GM21529 (cell line): Measurements from ENCODE around the gene CSF1.
A peak's percentile ranks its signal among the peaks of the same experiment; 100 is the strongest.
"Not testable (repeated sequence)": the region's sequence is repeated elsewhere in the genome, so short reads cannot be mapped to it uniquely, and the experiment has no call there.

ENCODE experiments used
- ATAC-seq: cut with Tn5 transposase; IDR thresholded peaks from one replicate; pipeline ENCODE4 v1.9.1; 2021; ENCODE audit not compliant: unreplicated experiment

Gene CSF1, protein sequence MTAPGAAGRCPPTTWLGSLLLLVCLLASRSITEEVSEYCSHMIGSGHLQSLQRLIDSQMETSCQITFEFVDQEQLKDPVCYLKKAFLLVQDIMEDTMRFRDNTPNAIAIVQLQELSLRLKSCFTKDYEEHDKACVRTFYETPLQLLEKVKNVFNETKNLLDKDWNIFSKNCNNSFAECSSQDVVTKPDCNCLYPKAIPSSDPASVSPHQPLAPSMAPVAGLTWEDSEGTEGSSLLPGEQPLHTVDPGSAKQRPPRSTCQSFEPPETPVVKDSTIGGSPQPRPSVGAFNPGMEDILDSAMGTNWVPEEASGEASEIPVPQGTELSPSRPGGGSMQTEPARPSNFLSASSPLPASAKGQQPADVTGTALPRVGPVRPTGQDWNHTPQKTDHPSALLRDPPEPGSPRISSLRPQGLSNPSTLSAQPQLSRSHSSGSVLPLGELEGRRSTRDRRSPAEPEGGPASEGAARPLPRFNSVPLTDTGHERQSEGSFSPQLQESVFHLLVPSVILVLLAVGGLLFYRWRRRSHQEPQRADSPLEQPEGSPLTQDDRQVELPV

DNA sequence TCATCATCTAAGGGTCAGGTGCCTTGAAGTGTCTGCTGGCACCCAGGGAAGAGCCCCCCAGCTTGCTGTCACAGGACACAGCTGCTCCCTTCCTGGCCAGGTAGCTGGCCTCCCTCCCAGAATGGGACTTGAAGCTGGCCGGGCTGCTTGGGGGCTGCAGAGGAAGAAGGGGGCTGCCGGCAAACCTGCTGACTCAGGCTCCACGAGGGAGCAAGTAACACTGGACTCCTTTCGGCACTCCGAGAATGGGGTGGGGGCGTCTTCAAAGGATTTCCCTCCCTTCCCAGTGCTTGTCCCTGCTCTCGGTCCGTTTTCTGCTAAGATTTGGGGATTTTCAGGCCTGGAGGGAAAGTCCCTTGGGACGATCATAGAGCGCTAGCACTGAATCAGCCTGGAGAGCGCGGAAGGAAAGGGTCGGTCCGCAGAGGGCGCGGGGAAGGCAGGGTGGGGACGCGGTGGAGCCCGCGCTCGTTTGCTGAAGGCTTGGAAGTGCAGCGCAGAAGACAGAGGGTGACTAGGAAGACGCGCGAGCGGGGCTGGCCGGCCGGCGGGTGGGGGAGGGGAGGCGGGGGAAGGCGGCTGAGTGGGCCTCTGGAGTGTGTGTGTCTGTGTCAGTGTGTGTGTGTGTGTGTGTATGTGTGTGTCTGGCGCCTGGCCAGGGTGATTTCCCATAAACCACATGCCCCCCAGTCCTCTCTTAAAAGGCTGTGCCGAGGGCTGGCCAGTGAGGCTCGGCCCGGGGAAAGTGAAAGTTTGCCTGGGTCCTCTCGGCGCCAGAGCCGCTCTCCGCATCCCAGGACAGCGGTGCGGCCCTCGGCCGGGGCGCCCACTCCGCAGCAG is at the start of gene CSF1:
Gene CSF1 (plus strand): TSS at position 727 of the 840 bp plus-strand sequence. CDS start 175 bp downstream, outside the sequence.
- ATAC-seq: peak; percentile 26

DNA sequence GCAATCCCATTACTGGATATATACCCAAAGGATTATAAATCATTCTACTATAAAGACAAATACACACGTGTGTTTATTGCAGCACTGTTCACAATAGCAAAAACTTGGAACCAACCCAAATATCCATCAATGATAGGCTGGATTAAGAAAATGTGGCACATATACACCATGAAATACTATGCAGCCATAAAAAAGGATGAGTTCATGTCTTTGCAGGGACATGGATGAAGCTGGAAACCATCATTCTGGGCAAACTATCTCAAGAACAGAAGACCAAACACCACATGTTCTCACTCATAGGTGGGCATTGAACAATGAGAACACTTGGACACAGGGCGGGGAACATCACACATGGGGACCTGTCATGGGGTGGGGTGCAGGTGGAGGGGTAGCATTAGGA is 49.0 kb upstream of the CSF1 start:
- ATAC-seq: not testable (repeated sequence)

DNA sequence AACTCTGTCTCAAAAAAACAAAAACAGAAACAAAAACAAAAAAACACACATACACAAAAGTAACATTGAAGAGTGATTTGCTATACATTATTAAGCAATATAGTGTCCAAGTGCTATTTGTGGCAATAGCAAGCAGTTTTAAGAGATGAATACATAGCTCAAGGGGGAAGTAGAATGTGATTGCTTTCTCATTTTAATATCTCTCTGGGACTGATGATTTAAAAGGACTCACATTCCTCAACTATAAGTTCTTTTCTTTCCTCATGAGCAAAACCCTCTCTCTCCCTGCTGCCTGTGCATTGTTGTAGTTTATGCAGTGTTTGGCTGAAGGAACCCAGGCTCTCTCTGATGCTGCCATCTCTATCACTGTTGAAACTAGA is 47.0 kb upstream of the CSF1 start:
- ATAC-seq: no peak

- no peak for ATAC-seq
Measured at GRCh38 chr1:109864047-109864822, 46.4 kb upstream of the CSF1 start.

DNA sequence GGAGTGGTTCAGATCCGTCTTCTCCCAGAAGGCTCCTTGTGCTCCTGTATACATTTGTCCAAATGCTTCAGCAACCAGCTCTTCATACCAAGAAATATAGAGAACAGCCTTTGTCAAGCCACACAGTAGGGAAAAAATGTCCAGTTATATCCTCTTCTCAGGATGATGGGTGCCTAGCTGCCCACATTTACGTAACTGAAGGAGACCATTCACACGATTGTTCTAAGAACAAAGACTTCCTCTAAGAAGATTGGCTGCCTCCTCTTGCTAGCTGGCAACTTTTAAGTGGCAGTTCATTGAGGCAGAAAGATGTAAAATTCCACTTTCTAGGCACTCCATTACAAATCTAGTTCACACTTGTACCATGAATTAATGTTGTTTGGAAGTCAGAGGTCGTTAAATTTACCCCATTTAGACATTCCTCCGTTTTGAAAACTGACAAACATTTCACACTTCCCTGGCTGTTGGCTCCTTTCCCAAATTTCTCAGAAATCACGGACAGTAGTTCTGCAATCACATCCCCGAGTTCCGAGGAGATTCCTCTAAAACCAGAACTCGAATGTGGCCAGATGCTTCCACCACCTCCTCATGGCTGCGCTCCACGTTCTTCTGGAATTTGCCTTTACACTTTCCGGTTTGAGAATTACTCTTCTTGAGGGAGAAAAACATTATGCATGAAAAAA is 45.6 kb upstream of the CSF1 start:
- ATAC-seq: no peak

DNA sequence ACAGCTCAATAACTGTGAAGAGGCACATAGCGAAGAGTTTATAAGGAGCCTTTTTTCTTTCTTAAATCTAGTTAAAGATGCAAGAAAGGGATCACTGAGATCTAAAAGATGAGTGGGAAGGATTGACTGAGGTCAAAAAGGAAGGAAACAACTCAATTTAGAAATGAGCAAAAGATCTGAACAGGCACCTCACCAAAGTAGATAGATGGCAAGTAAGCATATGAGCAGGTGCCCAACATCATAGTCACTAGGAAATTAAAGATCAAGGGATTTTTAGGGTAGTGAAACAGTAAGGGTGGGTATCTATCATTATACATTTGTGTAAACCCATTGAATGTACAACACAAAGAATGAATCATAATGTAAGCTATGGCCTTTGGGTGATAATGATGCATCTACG is 44.6 kb upstream of the CSF1 start:
- ATAC-seq: no peak

DNA sequence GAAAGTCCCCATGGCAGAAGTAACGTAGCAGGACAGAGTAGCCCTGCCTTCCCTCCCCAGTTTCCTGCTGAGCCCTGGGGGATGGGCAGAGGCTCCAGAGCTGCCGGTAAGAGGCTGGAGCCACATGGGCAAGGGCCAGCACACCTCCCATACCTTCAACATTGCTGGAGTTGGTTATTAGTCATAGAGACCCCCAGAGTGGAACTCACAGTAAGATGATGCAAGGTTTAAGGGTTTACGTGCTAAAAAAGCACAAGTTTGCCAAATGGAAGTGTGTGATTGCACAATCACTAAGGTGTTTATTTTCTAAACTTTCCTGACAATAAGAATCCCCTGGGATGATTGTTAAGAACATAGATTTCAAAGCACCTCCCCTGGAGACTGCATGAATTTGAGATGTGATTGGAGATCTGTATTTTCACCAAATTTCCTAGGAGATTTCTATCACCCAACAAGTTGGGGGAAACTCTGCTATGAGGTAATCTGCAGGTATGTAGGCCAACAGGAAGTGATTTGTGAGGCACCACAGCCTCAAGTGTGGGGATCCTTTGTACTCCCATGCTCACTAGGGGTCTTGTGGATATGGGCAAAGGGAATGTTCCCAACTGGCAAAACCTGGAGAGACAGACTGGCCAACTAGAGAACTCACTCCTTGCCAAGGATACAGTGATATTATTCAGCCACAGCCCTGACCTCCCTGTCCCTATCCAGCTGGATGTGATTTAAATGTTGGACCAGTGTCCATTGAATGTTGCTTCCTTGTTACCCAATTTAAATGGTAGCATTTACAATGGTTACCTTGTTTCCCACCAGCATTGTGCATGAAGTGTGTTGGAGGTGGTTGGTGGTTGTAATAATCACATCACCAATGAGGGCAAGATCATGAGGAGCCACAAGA is 37.1 kb upstream of the CSF1 start:
- no peak for ATAC-seq

DNA sequence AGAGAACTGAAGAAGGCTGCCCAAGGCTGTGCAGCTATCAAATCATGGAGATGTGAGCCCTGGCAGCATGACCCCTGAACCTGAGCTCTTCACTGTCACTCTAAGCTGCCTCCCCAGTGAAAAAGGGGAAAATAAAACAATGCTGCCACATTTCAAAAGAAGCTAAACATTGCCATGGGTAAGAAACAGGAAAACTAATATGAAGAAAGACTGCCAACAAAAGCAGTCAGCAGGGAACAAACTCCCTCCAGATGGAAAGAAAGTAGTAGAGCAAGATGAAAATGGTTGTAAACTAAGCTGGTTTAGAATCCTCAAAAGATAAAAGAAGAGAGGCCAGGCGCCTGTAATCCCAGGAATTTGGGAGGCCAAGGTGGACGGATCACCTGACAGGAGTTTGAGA is 36.2 kb upstream of the CSF1 start:
- no peak for ATAC-seq

GRCh38 chr1:109875874-109876273 is 34.8 kb upstream of the CSF1 start:
- ATAC-seq: no peak

DNA sequence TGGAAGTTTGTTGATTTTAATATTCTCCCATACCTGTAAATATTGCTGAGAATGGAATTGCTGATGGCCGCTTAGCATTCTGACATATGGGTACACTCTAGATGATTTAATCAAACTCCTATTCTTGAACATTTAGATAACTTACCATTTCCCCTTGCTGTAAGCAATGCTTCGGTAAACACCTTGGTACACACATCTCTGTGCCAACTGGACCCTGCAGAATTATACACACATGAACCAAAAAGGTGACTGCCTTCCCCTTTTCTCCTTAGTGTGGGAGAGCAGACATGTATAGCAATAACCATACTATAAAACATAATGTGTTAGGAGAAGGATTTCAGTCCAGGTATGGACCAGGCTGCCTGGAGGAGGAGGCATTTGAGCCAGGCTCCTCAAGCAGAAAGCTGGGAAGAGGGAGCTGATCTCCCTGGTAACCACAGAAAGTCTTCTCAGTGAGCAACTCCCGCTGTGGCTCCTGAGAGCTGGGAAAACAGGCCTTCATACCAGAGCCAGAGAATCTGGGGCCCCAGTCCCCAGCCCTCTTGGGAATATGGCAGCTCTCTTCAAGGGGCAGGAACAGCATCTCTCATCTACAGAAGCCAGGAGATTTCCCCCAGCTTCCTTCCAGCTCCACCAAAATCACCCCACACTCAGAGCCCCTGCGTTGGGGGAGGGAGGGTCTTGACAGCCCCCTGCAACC is 33.9 kb upstream of the CSF1 start:
- no peak for ATAC-seq

DNA sequence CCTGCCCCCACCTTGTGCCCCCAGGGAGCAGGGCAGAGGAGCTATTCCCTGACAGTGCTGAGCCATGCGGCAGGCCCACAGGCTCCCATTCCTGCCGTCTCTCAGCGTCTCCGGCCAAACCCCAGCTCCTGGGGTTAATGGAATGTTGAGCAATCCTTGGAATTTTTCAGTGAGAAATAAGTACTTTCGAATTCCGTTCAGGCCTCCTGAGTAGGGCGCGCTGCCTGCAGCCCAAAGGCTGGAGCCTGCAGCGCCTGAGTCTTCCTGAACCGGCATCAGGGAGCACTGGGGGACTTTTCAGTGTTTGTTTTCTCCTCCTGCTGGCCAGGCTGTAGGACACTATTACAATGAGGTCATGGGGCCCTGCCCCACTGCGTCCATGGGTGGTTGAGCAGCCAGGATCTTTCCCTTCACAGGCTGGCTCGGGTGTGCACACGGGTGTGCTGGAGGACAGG is 33.3 kb upstream of the CSF1 start:
- no peak for ATAC-seq

GRCh38 chr1:109877776-109878175 is 32.9 kb upstream of the CSF1 start:
- ATAC-seq: no peak

DNA sequence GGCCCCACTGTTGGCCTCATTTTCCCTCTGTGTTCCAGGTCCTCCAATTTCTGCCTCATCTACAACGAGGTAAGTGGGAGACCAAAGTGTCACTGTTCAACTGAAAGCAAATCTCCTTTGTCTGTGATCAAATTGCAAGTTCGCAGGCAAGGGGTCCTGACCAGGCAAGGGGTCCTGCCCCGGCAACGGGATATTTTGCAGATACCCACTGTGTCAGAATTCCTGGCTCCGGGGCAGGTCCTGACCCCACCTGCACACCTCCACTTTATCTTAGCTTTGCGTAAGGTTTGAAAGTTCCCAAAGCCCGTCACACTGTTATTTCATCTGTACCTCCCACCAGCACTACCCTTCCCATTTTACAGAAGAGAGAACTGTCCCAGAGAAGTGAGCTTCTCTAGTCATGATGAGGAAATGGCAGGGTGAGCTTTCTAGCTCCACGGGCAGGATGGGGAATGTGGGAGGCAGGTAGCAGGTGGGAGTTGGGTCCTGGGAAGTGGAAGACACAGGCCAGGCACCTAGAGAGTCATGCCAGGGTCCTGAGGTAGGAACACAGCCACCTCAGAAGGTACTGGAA is 32.0 kb upstream of the CSF1 start:
- ATAC-seq: no peak

DNA sequence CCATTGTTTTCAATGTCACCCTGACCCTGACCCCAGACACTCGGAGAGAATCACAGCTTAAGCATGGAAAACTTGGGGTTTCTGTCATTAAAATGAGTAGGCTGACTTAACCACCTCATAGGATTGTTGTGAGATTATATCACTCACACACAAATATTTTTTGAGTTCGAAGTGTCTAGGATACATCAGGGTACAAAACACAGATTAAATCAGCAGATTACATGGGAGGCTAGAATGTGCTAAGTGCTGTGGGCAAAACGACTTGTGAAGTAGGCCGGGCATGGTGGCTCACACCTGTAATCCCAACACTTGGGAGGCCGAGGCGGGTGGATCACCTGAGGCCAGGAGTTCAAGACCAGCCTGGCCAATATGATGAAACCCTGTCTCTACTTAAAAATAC is 31.3 kb upstream of the CSF1 start:
- ATAC-seq: not testable (repeated sequence)

- ATAC-seq: no peak
Measured at GRCh38 chr1:109879881-109880525, 30.6 kb upstream of the CSF1 start.

DNA sequence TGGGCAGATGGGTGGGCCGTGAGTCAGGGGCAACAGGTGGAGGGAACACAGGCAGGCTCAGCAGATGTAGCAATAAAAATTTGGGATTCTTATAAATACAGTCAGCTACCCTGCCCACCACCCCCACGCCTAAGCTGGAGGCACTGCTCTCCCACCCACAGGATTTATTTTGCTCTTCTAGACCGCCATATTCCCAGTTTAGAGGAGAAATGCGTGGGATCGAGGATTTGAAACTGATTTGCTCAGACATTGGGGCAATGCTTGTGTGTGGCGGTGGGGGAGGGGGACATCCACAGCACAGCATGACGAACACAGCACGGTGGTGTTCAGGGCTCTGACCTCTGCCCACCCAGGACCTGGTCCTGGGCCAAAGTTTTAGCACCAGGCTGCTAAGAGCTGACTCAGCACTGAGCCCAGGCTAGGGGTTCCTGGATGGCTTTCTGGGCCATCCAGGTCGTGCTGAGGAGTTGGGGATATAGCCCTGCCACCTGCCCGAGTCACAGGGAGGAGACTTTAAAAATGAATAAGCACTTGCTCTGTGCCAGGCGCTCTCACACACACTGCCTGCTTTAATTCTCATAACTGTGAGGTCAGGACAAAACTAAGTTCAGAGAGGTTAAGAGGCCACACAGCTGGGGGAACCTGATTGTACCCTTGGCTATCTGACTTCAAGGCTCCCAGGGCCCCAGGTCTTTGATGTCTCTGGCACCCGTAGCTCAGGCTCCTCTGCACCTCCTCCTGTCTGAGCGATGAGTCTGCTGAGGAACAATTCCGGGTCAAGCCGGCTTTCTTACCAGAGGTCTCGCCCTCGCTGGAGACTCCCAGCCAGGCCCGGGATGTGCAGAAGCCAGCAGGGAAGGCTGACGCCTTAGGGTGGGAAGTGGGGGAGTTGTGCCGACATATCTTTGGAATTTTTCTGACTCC is 29.4 kb upstream of the CSF1 start:
- no peak for ATAC-seq

GRCh38 chr1:109881906-109882287 is 28.8 kb upstream of the CSF1 start:
- ATAC-seq: no peak
